ENCODE measurements around the gene ANAPC7.
"Not testable (repeated sequence)": the region's sequence is repeated elsewhere in the genome, so short reads cannot be mapped to it uniquely, and the experiment has no call there.

ANAPC7 gene

GRCh38 chr12:110403146-110403975 is at the start of gene ANAPC7:
Gene ANAPC7, minus strand, starts transcription at chr12:110403708. Its CDS starts 81 bp downstream, at chr12:110403627.
- DNase-seq: peak; percentile 93

- DNase-seq: no peak
Observed at GRCh38 chr12:110451263-110451662, 47.8 kb upstream of the ANAPC7 start.

GRCh38 chr12:110449799-110450497 is 46.4 kb upstream of the ANAPC7 start, which contains the start of gene ARPC3:
Gene ARPC3, minus strand, starts transcription at chr12:110450337. Its CDS starts 77 bp downstream, at chr12:110450260.
- DNase-seq: peak; percentile 97

GRCh38 chr12:110444455-110444854 is 40.9 kb upstream of the ANAPC7 start:
- no peak for DNase-seq

- DNase-seq: no peak
Observed at GRCh38 chr12:110436231-110436630, 32.7 kb upstream of the ANAPC7 start.

- no peak for DNase-seq
Observed at GRCh38 chr12:110431957-110432587, 28.6 kb upstream of the ANAPC7 start.

GRCh38 chr12:110429676-110430075 is 26.2 kb upstream of the ANAPC7 start:
- DNase-seq: not testable (repeated sequence)

- no peak for DNase-seq
Observed at GRCh38 chr12:110426406-110426805, 22.9 kb upstream of the ANAPC7 start.

- no peak for DNase-seq
Observed at GRCh38 chr12:110424237-110424636, 20.7 kb upstream of the ANAPC7 start.

- DNase-seq: no peak
Observed at GRCh38 chr12:110421701-110422100, 18.2 kb upstream of the ANAPC7 start.

- DNase-seq: no peak
Observed at GRCh38 chr12:110421159-110421661, 17.7 kb upstream of the ANAPC7 start.

GRCh38 chr12:110420644-110421043 is 17.1 kb upstream of the ANAPC7 start:
- DNase-seq: not testable (repeated sequence)

GRCh38 chr12:110417113-110417512 is 13.6 kb upstream of the ANAPC7 start:
- DNase-seq: not testable (repeated sequence)

GRCh38 chr12:110410086-110410485 is 6.6 kb upstream of the ANAPC7 start:
- not testable (repeated sequence) for DNase-seq

- DNase-seq: not testable (repeated sequence)
Observed at GRCh38 chr12:110405126-110405662, 1.7 kb upstream of the ANAPC7 start.

- DNase-seq: peak; percentile 84
Observed at GRCh38 chr12:110403976-110404682, 621 bp upstream of the ANAPC7 start.

- no peak for DNase-seq
Observed at GRCh38 chr12:110382683-110383082, 20.8 kb downstream of the ANAPC7 start.

- no peak for DNase-seq
Observed at GRCh38 chr12:110379631-110380030, 23.9 kb downstream of the ANAPC7 start.

- no peak for DNase-seq
Observed at GRCh38 chr12:110379197-110379596, 24.3 kb downstream of the ANAPC7 start.

- not testable (repeated sequence) for DNase-seq
Observed at GRCh38 chr12:110378131-110378790, 25.2 kb downstream of the ANAPC7 start.

GRCh38 chr12:110373962-110374611 is 29.4 kb downstream of the ANAPC7 start:
- DNase-seq: no peak

Measured in NCI-H146 (cell line).